Parathyroid adenoma (tissue), 2 donors: ENCODE measurements around the gene TMEM138.

Experiments used
- H2AFZ ChIP-seq: fragments of 300-600 bp; sonication (generic); one replicate; pipeline ENCODE4 v1.7.0; 2017; ENCODE audit warnings: antibody characterized with exemption, mild to moderate bottlenecking
- H3K27ac ChIP-seq: fragments of 300-600 bp; sonication (generic); one replicate; pipeline ENCODE4 v1.7.0; 2017
- H3K27me3 ChIP-seq: fragments of 300-600 bp; sonication (generic); one replicate; pipeline ENCODE4 v1.7.0; 2017; ENCODE audit warnings: low read length; ENCODE audit not compliant: control insufficient read depth, insufficient read depth
- H3K36me3 ChIP-seq: fragments of 300-600 bp; sonication (generic); one replicate; pipeline ENCODE4 v1.7.0; 2017; ENCODE audit warnings: low read length; ENCODE audit not compliant: control insufficient read depth, insufficient read depth
- H3K4me1 ChIP-seq: fragments of 300-600 bp; sonication (generic); one replicate; pipeline ENCODE4 v1.7.0; 2017; ENCODE audit warnings: control low read depth
- H3K4me2 ChIP-seq: fragments of 300-600 bp; sonication (generic); one replicate; pipeline ENCODE4 v1.7.0; 2017; ENCODE audit warnings: low read length
- H3K4me3 ChIP-seq: fragments of 300-600 bp; sonication (generic); one replicate; pipeline ENCODE4 v1.7.0; 2017; ENCODE audit warnings: low read depth, low read length
- H3K79me2 ChIP-seq: fragments of 300-600 bp; sonication (generic); one replicate; pipeline ENCODE4 v1.7.0; 2017; ENCODE audit warnings: control low read depth
- H3K9ac ChIP-seq: fragments of 300-600 bp; sonication (generic); one replicate; pipeline ENCODE4 v1.7.0; 2017; ENCODE audit warnings: mild to moderate bottlenecking
- H3K9me3 ChIP-seq: fragments of 300-600 bp; sonication (generic); one replicate; pipeline ENCODE4 v1.7.0; 2017; ENCODE audit warnings: low read length; ENCODE audit not compliant: control insufficient read depth
- CTCF ChIP-seq: fragments of 300-600 bp; sonication (generic); IDR thresholded peaks from one replicate; pipeline ENCODE4 v1.7.0; 2017; ENCODE audit warnings: antibody characterized with exemption, mild to moderate bottlenecking
- donor health status: primary hyperparathyroidism.

Gene TMEM138

GRCh38 chr11:61341706-61342105 is 20.5 kb upstream of the TMEM138 start:
- no peak overlapping the region for H3K4me3 ChIP-seq
- H3K4me1 ChIP-seq, result no peaks in the 10 kb centered on the region
- no peak for TF ChIP-seq CTCF
- no peaks in the 10 kb centered on the region for H3K27me3 ChIP-seq
- H3K27ac ChIP-seq, result no peak overlapping the region
- H3K79me2 ChIP-seq, result no peaks in the 10 kb centered on the region
- no peak overlapping the region for H3K9ac ChIP-seq
- no peak overlapping the region for H2AFZ ChIP-seq
- H3K9me3 ChIP-seq, result no peaks in the 10 kb centered on the region
- no peaks in the 10 kb centered on the region for H3K36me3 ChIP-seq
- H3K4me2 ChIP-seq, result no peak overlapping the region

GRCh38 chr11:61342207-61342803 is 19.9 kb upstream of the TMEM138 start:
- no peak for TF ChIP-seq CTCF
- H3K9ac ChIP-seq, result no peak overlapping the region
- no peaks in the 10 kb centered on the region for H3K79me2 ChIP-seq
- no peaks in the 10 kb centered on the region for H3K27me3 ChIP-seq
- H3K4me1 ChIP-seq, result no peaks in the 10 kb centered on the region
- H3K4me2 ChIP-seq, result no peak overlapping the region
- no peaks in the 10 kb centered on the region for H3K36me3 ChIP-seq
- H3K27ac ChIP-seq, result no peak overlapping the region
- H2AFZ ChIP-seq, result no peak overlapping the region
- H3K9me3 ChIP-seq, result no peaks in the 10 kb centered on the region
- no peak overlapping the region for H3K4me3 ChIP-seq

- no peak overlapping the region for H2AFZ ChIP-seq
- no peak overlapping the region for H3K4me3 ChIP-seq
- H3K4me1 ChIP-seq, result no peaks in the 10 kb centered on the region
- no peaks in the 10 kb centered on the region for H3K9me3 ChIP-seq
- no peaks in the 10 kb centered on the region for H3K27me3 ChIP-seq
- H3K27ac ChIP-seq, result no peak overlapping the region
- no peak overlapping the region for H3K9ac ChIP-seq
- no peaks in the 10 kb centered on the region for H3K36me3 ChIP-seq
- no peak for TF ChIP-seq CTCF
- H3K4me2 ChIP-seq, result no peak overlapping the region
- H3K79me2 ChIP-seq, result no peaks in the 10 kb centered on the region
These were observed 18.1 kb upstream of the TMEM138 start for GRCh38 chr11:61343792-61344745.

- no peaks in the 10 kb centered on the region for H3K4me1 ChIP-seq
- H3K9ac ChIP-seq, result no peak overlapping the region
- H3K4me2 ChIP-seq, result no peak overlapping the region
- TF ChIP-seq CTCF, result no peak
- H3K27ac ChIP-seq, result no peak overlapping the region
- no peak overlapping the region for H3K4me3 ChIP-seq
- no peak overlapping the region for H2AFZ ChIP-seq
- H3K36me3 ChIP-seq, result no peaks in the 10 kb centered on the region
- H3K9me3 ChIP-seq, result no peaks in the 10 kb centered on the region
- H3K79me2 ChIP-seq, result no peaks in the 10 kb centered on the region
- no peaks in the 10 kb centered on the region for H3K27me3 ChIP-seq
These were observed 17.0 kb upstream of the TMEM138 start for GRCh38 chr11:61345170-61345610.
